ENCODE results near the gene IFT57.

Gene IFT57

DNA sequence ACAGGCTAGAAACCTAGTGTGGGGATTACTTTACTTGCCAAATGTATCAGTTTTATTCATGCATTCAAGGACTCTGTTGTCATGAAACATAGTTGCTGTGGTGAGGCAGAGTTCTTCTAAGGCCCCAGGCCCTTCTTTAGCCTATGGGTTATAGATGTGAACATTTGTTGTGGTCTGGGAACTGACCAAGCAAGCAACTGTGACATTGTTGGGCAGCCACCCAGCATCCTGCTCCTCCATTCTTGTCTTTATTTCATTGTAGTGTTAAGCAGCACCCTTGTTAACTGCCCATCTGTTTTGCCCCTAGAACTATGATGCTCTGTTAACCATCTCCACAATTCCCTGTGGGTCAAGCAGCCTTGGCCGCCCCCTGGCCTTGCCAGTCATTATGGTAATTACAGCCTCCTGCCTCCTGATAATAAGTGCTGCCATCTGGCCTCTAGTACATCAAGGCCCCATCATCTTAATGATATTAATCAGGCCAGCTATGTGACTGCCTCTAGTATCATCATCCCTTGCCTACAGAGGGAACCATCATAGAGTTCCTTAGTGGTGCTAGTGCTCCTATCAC, 12.2 kb upstream of the IFT57 start:
- TF ChIP-seq, protein P1, sequence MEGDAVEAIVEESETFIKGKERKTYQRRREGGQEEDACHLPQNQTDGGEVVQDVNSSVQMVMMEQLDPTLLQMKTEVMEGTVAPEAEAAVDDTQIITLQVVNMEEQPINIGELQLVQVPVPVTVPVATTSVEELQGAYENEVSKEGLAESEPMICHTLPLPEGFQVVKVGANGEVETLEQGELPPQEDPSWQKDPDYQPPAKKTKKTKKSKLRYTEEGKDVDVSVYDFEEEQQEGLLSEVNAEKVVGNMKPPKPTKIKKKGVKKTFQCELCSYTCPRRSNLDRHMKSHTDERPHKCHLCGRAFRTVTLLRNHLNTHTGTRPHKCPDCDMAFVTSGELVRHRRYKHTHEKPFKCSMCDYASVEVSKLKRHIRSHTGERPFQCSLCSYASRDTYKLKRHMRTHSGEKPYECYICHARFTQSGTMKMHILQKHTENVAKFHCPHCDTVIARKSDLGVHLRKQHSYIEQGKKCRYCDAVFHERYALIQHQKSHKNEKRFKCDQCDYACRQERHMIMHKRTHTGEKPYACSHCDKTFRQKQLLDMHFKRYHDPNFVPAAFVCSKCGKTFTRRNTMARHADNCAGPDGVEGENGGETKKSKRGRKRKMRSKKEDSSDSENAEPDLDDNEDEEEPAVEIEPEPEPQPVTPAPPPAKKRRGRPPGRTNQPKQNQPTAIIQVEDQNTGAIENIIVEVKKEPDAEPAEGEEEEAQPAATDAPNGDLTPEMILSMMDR (conservative IDR thresholded peaks at IDR 0.05; ENCODE audit: low read depth, low read length): no peak
- no peak overlapping the region for H3K4me3 ChIP-seq (ENCODE audit: low read length)
- DNase-seq (ENCODE audit: low read depth): no peak

DNA sequence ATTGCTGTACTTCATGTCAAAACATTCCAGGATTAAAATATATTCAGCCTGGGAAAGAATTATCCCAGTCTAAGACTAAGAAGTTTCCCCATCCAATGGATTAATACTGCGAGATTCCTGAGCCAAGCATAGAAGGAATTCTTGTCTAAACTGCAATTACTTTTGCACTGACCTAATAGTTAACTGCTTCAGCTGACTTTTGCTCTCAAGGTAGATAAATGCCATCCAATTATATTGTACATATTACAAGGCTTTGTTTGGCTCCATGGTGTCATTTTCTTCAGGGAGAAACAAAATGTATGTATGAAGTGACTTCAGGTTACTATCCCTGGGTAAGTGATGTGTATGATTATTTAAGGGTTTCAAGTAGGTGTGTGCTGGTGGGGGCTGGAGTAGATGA, 6.1 kb upstream of the IFT57 start:
- TF ChIP-seq, protein P1 (conservative IDR thresholded peaks at IDR 0.05; ENCODE audit: low read depth, low read length): no peak
- no peak overlapping the region for H3K4me3 ChIP-seq (ENCODE audit: low read length)
- DNase-seq (ENCODE audit: low read depth): peak; percentile 58

DNA sequence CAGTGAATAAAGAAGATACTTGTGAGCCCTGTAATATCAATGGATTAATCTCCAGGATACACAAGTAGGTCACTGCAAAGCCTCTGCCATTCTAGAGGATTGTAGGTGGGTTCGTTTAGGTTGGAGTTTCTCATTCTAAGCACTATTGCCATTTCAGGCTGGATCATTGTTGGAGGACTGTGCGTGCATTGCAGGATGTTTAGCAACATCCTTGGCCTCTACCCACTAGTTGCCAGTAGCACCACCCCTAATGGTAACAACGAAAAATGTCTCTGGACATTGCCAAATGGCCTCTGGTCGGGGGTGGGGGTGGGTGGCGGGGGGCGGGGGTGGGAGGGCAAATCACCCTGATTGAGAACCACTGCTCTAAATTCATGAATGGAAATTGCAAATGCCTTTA, 4.9 kb upstream of the IFT57 start:
- H3K4me3 ChIP-seq (ENCODE audit: low read length): no peak overlapping the region
- no peak for DNase-seq (ENCODE audit: low read depth)
- TF ChIP-seq, protein P1 (conservative IDR thresholded peaks at IDR 0.05; ENCODE audit: low read depth, low read length): no peak

DNA sequence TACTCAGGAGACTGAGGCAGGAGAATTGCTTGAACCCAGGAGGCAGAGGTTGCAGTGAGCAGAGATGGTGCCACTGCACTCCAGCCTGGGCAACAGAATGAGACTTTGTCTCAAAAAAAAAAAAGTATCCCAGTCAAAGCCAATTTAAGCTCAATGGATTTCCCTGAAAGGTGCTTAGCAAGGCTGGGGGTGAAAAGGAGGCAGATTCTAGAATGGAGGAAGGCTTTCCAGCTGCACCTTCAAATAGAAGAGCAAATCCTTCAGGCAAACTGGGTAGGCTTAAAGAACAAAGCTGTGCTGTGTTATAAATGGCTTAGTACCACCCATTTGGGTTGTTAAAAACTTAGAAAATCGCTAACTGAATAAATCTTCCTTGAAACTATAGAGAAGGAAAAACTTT, 3.0 kb upstream of the IFT57 start:
- TF ChIP-seq, protein P1 (conservative IDR thresholded peaks at IDR 0.05; ENCODE audit: low read depth, low read length): no peak
- no peak for DNase-seq (ENCODE audit: low read depth)

DNA sequence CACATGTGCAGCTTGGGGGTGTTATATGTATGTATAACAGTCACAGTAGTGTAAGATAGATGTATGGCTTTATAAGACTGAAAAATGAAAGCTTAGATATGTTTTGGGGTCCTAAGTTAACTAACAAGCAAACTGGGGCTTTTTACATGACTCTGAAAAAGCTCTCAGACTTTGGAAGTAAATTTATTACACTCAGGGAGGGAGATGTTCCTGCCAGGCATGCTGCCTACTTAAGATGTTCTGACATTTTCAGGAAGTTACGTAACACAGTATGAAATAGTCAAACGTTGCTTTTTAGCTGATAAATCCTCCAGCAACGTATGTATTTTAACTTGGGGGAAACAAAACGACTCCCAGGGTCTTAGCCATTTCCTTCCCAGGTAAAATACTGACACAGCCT, 1.7 kb upstream of the IFT57 start:
- no peak overlapping the region for H3K4me3 ChIP-seq (ENCODE audit: low read length)
- no peak for DNase-seq (ENCODE audit: low read depth)

More for the DNA sequence above, 3.0 kb upstream of the IFT57 start:
- H3K4me3 ChIP-seq (ENCODE audit: low read length): no peak overlapping the region

DNA sequence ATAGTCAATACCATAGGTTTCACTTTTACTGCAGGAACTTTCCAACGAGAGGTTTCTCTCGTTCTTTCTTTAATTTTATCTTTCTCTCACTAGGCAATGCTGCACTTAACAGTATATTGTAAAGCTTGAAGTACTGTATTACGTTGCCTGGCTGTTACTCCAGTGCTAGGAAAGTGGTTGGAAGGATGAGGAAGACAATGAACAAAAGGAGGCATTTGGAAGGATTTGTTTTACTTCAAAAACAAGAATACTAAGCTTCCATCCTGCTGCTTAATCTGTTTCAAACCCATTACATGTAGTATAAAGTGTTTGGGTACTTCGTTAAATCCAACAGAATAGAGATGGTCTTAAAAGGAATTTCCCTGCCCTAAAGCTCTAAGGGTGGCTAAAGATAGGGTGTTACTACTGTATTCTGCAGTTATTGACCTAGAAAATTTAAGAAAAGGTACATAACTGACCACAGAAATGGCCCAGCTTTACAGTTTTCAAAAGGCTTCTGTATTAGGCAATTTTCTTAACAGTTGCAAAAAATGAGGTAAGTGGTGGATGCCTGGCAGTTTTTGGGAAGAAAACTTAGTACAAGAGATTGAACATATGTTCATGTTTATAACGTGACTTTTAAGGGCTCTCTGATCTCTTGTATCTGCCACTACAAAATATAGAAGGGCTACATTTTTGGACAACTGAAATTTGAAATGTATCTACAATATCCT, 785 bp upstream of the IFT57 start:
- DNase-seq (ENCODE audit: low read depth): no peak
- TF ChIP-seq, protein P1 (conservative IDR thresholded peaks at IDR 0.05; ENCODE audit: low read depth, low read length): no peak

More for the DNA sequence above, 1.7 kb upstream of the IFT57 start:
- TF ChIP-seq, protein P1 (conservative IDR thresholded peaks at IDR 0.05; ENCODE audit: low read depth, low read length): no peak

DNA sequence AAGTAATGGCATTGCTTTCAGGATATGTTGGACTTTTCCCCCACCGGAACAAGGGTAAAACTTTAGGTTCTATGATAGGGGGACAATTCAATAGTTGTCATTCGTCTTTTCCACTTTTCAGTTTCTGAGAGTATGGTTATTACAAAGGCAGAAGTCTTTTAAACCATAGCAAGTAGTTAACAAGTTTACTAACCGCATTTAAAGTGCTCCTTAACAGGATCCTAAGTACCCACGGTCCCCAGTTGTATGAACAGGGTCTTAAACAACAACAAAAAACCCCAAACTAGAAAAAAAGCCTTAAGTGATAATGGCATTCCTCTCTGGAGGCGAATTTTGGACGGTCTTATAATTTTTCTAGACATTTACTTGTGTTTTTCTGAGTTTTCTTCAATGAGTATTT, 831 bp downstream of the IFT57 start:
- TF ChIP-seq, protein P1 (conservative IDR thresholded peaks at IDR 0.05; ENCODE audit: low read depth, low read length): no peak
- no peak for DNase-seq (ENCODE audit: low read depth)
- H3K4me3 ChIP-seq (ENCODE audit: low read length): peak overlapping the region; percentile 80

More for the DNA sequence above, 785 bp upstream of the IFT57 start:
- peak overlapping the region; percentile 80 for H3K4me3 ChIP-seq (ENCODE audit: low read length)
